ENCODE results near the gene FBXL7.

FBXL7 gene

DNA sequence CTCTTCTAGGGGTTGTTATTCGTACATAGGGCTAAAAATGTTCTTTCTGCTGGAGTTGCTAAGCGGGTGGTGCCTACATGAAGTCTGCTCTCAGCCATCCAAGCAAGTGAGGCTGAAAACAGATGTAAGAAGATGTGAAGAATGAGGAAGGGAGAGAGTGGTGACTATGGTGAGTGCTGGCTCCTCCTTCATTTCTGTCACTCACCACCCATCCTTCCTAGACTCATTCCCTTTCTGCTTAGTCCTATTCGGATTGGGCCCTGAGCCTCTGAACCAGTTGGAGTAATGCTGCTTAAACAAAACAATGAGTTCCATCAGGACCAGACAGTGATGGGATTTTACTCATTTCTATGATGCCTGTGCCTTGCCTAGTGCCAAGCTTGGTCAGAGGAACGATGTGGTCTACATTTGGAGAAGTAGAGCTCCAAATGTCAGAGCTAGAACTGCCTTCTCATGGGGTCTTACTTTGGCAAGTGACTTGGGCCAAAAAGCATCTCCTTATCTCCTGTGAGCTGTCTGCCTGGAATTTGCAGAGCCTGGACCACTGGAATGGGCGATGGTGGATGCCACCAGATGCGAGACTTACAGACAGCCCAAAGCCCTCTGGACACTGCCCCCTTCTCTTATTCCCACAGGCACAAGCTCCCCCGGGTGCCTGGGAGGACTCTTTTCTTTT lies 192.9 kb downstream of the FBXL7 start:
- CTCF ChIA-PET = no interaction called here
- TF ChIP-seq, protein P1, sequence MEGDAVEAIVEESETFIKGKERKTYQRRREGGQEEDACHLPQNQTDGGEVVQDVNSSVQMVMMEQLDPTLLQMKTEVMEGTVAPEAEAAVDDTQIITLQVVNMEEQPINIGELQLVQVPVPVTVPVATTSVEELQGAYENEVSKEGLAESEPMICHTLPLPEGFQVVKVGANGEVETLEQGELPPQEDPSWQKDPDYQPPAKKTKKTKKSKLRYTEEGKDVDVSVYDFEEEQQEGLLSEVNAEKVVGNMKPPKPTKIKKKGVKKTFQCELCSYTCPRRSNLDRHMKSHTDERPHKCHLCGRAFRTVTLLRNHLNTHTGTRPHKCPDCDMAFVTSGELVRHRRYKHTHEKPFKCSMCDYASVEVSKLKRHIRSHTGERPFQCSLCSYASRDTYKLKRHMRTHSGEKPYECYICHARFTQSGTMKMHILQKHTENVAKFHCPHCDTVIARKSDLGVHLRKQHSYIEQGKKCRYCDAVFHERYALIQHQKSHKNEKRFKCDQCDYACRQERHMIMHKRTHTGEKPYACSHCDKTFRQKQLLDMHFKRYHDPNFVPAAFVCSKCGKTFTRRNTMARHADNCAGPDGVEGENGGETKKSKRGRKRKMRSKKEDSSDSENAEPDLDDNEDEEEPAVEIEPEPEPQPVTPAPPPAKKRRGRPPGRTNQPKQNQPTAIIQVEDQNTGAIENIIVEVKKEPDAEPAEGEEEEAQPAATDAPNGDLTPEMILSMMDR (conservative IDR thresholded peaks at IDR 0.05; ENCODE audit: low read depth) = no peak
- no peak overlapping the region for H3K27ac ChIP-seq
- DNase-seq (ENCODE audit: low spot score) = no peak
- POLR2A ChIA-PET (ENCODE audit: low non-redundant PET) = no interaction called here

DNA sequence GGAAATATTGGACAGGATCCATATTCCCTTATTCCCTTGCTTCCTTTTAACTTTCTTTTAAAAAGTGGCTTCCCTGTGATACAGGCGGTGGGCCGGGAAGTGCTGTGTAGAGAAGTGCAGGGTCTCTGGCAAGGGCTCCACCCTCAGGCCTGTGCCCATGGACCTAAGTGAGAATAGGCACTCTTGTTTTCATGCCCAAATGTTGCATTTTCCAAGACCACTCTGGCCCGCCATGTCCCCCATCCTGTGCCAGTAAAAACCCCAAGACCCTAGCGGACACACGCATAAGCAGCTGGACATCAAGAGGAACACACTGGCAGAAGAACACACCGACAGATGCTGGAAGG lies 193.4 kb downstream of the FBXL7 start:
- no peak for DNase-seq (ENCODE audit: low spot score)
- H3K27ac ChIP-seq = no peak overlapping the region
- TF ChIP-seq, protein P1 (conservative IDR thresholded peaks at IDR 0.05; ENCODE audit: low read depth) = no peak
- POLR2A ChIA-PET (ENCODE audit: low non-redundant PET) = no interaction called here
- CTCF ChIA-PET = interaction anchor here (0.5 kb wide), 1 partner anchor 1013 kb away, joined by 4 read pairs; no protein-coding TSS in a partner anchor

DNA sequence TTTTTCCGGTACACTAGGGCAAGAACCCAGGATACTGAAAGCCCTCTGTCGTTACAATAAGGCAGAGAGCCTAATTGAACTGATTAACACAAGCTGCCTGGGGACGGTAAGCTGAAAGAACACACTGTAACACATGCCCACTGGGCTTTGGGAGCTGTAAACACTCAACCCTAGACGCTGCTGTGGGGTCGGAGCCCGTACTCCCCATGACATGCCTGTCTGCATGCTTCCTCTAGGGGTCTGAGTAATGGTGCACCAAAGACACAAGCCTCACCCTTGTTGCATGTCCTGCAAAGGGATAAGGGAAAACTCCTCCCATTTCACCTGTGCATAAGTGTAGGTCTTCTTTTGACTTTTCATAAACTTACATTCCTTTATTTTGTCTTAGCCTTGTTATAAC lies 194.0 kb downstream of the FBXL7 start:
- H3K27ac ChIP-seq = no peak overlapping the region
- POLR2A ChIA-PET (ENCODE audit: low non-redundant PET) = no interaction called here
- CTCF ChIA-PET = interaction anchor here (0.5 kb wide), 1 partner anchor 1014 kb away, joined by 4 read pairs; no protein-coding TSS in a partner anchor
- no peak for DNase-seq (ENCODE audit: low spot score)
- TF ChIP-seq, protein P1 (conservative IDR thresholded peaks at IDR 0.05; ENCODE audit: low read depth) = no peak

DNA sequence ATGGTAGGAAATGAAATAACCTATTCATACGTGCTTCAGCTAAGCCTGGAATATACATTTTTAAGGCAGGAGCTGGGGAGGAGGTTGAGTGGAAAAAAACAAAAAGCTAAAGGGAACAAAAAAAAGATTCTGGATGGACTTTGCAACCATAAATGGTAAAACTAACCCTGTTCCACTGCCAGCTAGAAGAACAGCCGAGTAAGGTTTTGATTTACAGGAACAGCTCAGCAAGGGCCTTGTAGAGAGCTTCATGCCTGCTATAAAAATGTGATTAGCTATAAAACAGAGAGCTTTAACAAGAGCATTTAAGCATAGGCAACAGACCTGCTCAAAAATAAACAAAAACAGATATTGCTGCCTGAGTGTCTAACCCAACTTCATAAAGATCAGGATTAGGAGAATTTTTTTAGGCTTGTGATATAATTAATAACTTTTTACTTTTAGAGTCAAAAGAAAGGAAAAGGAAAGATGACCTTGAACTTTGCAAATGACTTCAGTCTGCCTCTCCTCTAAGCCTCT lies 194.8 kb downstream of the FBXL7 start:
- ChIA-PET POLR2A (ENCODE audit: low non-redundant PET) (no interaction called here), CTCF (no interaction called here)
- no peak for DNase-seq (ENCODE audit: low spot score)
- TF ChIP-seq, protein P1 (conservative IDR thresholded peaks at IDR 0.05; ENCODE audit: low read depth) = no peak
- no peak overlapping the region for H3K27ac ChIP-seq

DNA sequence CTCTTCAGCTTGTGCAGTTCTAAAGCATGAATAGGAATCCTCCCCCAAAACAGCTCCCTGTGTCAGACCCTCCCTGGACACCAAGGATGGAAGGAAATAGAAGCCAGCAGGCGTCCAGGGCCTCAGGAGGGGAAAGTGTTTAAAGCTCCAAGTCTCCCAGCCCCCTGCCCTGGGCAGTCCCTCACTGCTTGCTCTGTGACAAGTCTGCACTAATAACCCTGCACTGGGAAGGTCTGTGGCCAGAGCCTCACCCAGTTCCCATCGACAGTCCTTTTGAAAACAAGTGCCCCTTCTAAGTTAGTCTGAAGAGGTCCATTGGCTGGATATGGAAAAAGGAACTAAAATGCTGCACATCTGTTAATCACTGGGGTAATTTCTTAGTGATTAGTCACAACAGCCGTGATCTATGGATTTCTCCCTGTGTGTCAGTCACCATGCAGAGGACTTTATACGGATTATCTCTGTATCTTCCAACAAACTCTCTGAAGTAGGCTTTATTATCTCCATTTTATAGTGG lies 195.3 kb downstream of the FBXL7 start:
- TF ChIP-seq, protein P1 (conservative IDR thresholded peaks at IDR 0.05; ENCODE audit: low read depth) = no peak
- POLR2A ChIA-PET (ENCODE audit: low non-redundant PET) = no interaction called here
- CTCF ChIA-PET = no interaction called here
- H3K27ac ChIP-seq = no peak overlapping the region
- no peak for DNase-seq (ENCODE audit: low spot score)

DNA sequence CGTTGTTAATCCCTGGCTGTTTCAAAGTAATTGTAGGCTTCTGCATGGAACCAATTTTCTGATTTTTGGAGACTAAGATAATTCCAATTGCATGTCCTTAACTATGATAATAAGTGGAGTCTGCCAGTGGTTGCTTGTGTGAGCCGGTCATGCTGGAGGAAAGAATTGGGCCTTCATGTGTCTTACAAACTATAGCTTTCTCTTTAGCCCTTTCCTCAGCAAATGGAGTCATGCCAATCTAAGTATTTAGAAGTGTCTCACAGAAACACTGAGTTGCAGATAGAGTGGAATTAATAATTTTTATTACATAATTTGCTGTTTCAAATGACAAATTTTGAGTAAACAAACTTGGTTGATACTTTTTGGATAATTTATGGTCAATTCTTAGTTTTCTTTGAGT lies 200.4 kb downstream of the FBXL7 start:
- H3K27ac ChIP-seq = no peak overlapping the region
- ChIA-PET POLR2A (ENCODE audit: low non-redundant PET) (no interaction called here), CTCF (no interaction called here)
- no peak for DNase-seq (ENCODE audit: low spot score)
- TF ChIP-seq, protein P1 (conservative IDR thresholded peaks at IDR 0.05; ENCODE audit: low read depth) = no peak
